Measurements from ENCODE around the gene WDR93.

DNA sequence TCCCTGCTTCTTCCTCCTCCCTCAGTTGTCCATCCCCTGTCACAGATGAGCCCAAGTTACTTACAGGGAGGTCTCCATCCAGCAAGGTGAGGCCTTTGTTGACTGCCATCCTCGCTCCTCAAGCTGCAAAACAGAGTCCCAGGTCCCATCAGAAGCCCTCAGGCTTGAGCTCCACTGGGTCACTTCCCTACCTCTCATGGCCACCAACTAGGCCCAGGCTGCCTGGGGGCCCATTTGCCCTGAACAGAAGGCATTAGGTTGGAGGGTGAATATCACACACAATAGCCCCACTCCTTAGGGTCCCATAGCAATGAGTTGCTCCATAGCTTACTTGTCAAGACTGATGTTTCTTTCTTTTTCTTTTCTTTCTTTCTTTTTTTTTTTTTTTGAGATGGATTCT lies 13.2 kb upstream of the WDR93 start:
- TF ChIP-seq POLR2A (IDR thresholded peaks at IDR 0.05; ENCODE audit: low read depth) = no peak
- no peak for TF ChIP-seq POLR2AphosphoS5 (IDR thresholded peaks at IDR 0.05)
- TF ChIP-seq, protein P1, sequence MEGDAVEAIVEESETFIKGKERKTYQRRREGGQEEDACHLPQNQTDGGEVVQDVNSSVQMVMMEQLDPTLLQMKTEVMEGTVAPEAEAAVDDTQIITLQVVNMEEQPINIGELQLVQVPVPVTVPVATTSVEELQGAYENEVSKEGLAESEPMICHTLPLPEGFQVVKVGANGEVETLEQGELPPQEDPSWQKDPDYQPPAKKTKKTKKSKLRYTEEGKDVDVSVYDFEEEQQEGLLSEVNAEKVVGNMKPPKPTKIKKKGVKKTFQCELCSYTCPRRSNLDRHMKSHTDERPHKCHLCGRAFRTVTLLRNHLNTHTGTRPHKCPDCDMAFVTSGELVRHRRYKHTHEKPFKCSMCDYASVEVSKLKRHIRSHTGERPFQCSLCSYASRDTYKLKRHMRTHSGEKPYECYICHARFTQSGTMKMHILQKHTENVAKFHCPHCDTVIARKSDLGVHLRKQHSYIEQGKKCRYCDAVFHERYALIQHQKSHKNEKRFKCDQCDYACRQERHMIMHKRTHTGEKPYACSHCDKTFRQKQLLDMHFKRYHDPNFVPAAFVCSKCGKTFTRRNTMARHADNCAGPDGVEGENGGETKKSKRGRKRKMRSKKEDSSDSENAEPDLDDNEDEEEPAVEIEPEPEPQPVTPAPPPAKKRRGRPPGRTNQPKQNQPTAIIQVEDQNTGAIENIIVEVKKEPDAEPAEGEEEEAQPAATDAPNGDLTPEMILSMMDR (IDR thresholded peaks at IDR 0.05) = no peak
- no peak for TF ChIP-seq EP300 (IDR thresholded peaks at IDR 0.05)

Measured in esophagus muscularis mucosa (tissue), 4 donors.